ENCODE results near the gene TSPAN16.
A peak's percentile ranks its signal among the peaks of the same experiment; 100 is the strongest.

The TSPAN16 gene

DNA sequence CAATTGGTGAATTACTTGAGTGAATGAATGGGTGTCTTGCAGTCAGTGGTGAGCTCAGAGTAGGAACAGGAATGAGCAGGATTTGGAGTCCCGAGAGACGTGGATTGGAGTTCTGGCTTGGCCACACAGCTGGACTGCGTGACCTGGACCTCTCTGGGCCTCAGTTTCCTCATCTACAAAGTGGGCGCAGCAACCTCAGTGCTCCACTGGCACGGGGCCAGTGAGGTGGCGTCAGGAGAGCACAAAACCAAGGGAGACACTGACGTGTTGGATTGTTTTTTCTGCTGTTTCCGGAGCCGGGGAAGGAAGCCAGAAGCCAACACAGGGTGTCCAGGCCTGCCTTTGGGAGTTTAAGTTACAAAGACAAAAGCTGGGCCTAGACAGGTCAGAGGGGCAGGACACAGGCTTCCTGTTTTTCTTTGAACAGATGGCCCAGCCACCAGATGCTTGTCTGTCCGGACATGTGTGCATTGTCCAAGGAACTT is 27.1 kb upstream of the TSPAN16 start:
- DNase-seq (ENCODE audit: low read depth in 2 of 2) = no peak

- DNase-seq (ENCODE audit: low read depth in 2 of 2) = no peak
Measured at GRCh38 chr19:11269408-11269807, 26.6 kb upstream of the TSPAN16 start.

GRCh38 chr19:11273296-11273695 is 22.7 kb upstream of the TSPAN16 start:
- DNase-seq (ENCODE audit: low read depth in 2 of 2) = no peak

DNA sequence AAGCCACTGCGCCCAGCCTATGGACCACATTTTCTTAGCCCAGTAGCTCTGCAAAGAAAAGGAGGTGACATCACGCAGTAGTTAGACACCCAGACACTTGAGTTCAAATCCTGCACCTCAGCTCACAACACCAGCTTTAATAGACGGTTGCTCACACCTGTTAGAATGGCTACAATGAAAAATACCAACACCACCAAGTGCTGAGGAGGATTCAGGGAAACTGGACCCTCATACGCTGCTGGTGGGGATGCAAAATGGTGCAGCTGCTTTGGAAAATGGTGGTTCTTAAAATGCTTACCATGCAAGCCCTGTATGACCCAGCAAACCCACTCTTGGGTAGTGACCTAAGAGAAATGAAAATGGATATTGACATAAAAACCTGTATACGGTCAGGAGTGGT is 22.0 kb upstream of the TSPAN16 start:
- DNase-seq (ENCODE audit: low read depth in 2 of 2) = no peak

DNA sequence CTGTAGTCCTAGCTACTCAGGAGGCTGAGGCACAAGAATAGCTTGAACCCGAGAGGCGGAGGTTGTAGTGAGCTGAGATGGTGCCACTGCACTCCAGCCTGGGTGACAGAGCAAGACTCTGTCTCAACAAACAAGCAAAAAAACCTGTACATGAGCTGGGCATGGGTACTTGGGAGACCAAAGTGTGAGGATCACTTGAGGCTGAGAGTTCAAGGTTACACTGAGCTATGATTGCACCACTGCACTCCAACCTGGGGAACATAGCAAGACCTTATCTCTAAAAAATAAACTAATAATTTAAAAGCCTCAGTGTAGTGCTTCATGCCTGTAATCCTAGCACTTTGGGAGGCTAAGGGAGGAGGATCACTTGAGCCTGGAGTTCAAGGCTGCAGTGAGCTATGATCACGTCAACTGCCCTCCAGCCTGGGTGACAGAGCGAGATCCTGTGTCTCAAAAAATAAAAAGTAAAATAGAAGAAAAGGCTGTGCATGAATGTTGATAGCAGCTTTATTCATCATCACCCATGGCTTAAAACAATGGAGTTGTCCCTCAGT is 21.4 kb upstream of the TSPAN16 start:
- DNase-seq (ENCODE audit: low read depth in 2 of 2) = no peak

DNA sequence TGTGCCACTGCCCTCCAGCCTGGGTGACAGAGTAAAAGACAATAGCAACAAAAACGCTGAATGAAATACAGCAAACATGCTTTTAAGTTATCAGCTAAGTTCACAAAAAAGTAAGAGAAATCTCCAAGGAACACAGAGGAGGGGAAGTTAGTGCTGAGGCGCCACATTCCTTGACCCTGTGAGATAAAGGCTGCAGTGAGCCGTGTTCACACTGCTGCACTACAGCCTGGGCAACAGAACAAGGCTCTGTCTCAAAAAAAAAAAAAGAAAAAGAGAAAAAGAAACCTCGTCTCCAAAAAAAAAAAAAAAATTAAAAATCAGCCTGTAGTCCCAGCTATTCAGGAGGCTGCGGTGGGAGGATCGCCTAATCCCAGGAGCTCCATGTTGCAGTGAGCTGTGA is 17.3 kb upstream of the TSPAN16 start:
- DNase-seq (ENCODE audit: low read depth in 2 of 2) = no peak

DNA sequence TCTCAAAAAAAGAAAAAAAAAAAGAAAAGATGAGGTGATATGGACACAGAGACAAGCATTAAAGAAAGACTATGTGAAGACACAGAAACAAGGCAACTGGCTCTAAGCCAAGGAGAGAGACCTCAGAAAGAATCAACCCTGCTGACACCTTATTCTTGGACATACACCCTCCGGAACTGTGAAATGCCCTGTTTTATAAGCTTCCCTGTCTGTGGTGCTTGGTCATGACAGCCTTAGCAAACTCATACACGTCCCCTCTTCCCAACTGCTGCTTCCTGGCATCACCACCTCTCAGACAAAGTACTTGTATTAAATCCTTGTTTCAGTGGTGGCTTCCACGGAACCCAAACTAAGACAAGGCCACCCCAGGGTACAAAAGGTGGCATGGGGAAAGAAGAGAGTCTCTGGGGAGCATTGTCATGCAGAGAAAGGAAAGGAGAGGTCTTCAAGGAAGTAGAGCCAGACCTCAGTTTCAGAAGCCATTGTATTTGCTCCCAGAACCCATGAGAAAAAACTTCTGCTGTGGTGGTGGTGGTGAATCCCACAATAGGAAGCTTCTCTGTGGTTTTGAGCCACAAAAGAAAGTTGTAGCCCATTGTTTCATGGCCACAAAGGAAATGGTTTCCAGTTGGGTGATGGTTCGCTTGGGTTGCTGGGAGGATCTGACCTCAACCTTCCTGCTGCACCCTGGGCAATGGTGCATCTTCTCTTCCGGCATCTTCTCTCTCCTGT is 16.3 kb upstream of the TSPAN16 start:
- peak in 1 of 2 donors; percentile 13 for DNase-seq (ENCODE audit: low read depth in 2 of 2)

DNA sequence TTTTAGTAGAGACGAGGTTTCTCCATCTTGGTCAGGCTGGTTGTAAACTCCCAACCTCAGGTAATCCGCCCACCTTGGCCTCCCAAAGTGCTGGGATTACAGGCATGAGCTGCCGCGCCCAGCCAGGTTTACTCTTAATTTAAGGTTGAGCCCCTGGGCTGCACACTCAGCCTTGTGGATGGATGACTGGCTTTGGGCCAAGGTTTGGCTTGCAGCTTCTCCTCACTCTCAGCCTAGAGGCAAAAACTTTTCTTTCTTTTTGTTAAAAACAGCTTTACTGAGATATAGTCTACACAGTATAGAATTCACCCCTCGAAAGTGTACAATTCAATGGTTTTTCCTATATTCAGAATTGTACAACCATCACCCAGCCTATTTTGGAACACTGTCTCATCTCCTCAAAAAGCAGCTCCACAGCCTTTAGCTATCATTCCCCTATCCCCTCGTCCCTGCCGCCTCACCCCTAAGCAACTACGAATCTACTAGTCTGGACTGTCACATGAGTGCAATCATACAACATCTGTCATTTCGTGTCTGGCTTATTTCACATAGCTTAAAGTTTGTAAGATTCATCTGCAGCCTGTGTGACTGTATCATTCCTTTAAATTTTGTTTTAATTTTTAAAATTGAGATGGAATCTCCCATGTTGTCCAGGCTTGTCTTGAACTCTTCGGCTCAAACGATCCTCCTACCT is 14.5 kb upstream of the TSPAN16 start:
- DNase-seq (ENCODE audit: low read depth in 2 of 2) = no peak

GRCh38 chr19:11284515-11284914 is 11.4 kb upstream of the TSPAN16 start:
- no peak for DNase-seq (ENCODE audit: low read depth in 2 of 2)

GRCh38 chr19:11286312-11286974 is 9.5 kb upstream of the TSPAN16 start:
- DNase-seq (ENCODE audit: low read depth in 2 of 2) = no peak

DNA sequence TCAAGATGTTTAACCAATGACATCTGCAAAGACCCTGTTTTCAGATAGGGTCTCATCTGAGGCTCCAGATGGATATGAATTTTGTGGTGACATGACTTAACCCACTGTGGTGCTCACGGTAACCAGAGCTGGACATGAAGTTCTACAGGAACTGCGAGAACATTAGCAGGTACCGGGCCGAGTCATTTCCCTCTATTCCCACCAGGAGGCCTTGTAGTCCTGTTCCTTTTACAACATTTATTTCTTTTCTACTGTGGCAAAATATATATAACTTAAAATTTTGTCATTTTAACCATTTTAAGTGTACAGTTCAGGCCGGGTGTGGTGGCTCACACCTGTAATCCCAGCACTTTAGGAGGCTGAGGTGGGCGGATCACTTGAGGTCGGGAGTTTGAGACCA is 7.6 kb upstream of the TSPAN16 start:
- no peak for DNase-seq (ENCODE audit: low read depth in 2 of 2)

DNA sequence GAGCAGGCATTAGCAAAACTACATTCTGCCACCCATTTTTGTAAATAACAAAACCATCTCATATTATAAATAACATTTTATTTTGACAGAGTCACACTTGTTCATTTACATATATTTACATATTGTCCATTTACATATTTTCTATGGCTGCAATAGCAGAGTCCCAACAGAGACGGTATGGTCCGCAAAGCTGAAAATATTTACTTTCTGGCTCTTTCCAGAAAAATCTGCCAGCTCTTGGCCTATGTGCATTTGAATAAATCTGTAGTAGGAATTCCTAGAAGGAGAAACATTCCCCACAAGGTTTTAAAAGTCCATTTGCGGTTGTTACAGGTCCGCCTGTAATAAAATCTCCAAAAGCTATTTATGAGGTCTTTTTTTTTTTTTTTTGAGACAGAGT is 5.7 kb upstream of the TSPAN16 start:
- DNase-seq (ENCODE audit: low read depth in 2 of 2) = no peak

DNA sequence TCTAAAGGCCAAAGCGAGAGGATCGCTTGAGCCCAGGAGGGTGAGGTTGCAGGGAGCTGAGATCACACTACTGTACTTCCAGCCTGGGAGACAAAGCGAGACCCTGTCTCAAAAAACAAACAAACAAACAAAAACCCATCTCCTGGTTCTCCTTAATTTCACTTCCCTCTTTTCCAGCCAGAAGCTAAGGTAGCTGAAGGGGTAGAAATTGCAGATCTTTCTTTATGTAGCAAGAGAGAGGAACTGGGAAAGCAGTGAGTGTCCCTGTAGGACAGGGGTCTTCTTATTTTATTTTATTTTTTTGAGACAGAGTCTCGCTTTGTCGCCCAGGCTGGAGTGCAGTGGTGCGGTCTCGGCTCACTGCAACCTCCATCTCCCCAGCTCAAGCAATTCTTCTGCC is 4.5 kb upstream of the TSPAN16 start:
- DNase-seq (ENCODE audit: low read depth in 2 of 2) = no peak

GRCh38 chr19:11291991-11292390 is 4.0 kb upstream of the TSPAN16 start:
- no peak for DNase-seq (ENCODE audit: low read depth in 2 of 2)

GRCh38 chr19:11293433-11294389 is 2.2 kb upstream of the TSPAN16 start:
- DNase-seq (ENCODE audit: low read depth in 2 of 2) = peak; percentile 71 to 79

DNA sequence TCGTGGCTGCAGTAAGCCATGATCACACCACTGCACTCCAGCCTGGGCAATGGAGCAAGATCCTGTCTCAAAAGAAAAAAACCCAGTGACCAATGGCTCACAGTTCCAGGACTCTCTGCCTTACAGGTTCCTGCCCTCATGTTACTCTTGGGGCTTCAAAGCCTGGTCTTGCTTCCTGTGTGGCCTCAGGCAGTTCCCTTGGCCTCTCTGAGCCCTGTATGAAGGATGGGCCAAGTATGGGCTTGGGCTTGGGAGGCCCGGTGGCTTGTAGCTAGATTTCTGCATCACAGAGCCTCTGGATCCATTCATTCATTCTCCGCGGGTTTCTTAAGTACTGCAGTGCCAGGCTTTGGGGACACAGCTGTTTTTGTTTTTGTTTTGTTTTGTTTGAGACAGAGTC is 780 bp upstream of the TSPAN16 start:
- no peak for DNase-seq (ENCODE audit: low read depth in 2 of 2)

DNA sequence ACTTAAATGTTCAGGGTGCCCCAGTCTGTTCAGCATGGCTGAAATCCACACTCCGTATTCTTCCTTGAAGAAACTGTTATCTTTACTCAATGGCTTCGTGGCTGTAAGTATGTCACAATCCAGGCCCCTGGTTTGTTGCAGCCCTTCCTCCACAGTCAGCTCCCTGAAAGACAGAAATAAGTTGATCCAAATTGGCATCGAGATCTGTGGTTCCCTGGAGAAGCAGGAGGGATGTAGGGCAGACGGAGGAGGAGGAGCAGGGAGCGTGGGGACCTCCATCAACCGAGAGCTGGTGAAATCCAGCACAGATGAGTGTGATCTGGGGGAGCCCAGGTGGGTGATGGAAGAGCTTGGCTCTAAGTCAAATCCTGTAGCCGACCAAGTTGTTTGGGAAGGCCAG is 304 bp downstream of the TSPAN16 start:
- DNase-seq (ENCODE audit: low read depth in 2 of 2) = no peak

DNA sequence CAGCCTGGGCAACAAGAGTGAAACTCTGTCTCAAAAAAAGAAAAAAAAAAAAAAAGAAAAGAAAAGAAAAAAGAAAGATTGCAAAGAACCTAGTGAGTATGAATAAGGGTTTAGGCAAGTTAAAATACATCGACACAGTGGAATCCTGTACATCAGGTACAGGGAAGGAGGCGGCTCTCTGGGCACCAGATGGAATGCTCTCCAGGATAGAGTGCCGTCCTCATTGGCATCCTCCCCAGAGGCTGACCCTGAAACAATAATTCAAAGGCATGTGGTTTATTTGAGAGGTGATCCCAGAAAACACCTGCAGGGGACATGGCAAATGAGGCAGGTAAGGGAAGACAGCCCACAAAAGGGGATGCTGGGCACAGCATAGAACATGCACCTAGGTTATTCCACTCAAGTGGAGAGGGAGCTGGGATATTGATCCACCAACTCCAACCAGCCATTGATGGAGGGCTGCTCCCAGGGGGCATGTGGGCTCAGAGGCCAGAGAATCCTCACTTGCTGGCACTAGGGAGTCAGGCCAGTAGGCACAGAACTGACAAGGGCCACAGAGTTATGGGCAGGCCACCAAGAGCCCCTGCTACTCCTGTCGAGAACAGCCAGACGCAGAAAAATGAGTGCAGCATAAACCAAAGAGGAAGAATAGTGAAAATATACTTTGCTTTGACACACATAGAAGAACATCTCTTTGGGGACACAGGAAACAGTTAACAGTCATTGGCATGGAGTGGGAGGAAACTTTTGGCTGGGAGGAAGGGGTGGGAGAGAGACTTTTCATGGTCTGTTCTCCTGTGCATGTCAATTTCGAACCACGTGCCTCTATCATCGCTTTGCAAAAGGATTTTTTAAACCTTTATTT is 4.2 kb downstream of the TSPAN16 start:
- no peak for DNase-seq (ENCODE audit: low read depth in 2 of 2)

DNA sequence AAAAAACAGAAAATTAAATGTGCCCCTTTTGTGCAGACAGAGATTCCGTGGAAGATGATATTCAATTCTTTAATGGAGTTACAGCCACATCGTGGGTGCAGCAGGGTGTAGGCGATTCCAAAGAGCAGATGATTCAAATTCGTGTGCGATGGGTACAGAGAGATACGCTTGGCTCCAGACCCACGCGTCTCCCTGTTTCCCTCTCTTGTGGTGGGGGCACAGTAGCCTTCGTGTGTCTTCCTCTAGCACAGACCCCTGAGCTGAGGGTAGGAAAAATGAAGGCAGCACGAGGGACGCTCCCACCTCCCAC is 4.8 kb downstream of the TSPAN16 start:
- no peak for DNase-seq (ENCODE audit: low read depth in 2 of 2)

GRCh38 chr19:11304936-11305335 is 9.0 kb downstream of the TSPAN16 start:
- DNase-seq (ENCODE audit: low read depth in 2 of 2) = no peak

GRCh38 chr19:11306337-11306736 is 10.4 kb downstream of the TSPAN16 start:
- no peak for DNase-seq (ENCODE audit: low read depth in 2 of 2)

Data from stimulated activated CD8-positive, alpha-beta memory T cell treated with anti-CD3 and anti-CD28 coated beads, Interleukin-2, amount 100 ng/mL, for 48 hours (primary cell).